ENCODE data around the gene ENTPD6. TPM values are rescaled to one million over a fixed set of nuclear protein-coding genes. Genes with fewer than 3 reads are reported as not detected.
A peak's percentile ranks its signal among the peaks of the same experiment; 100 is the strongest.
"Not testable (repeated sequence)": the region's sequence is repeated elsewhere in the genome, so short reads cannot be mapped to it uniquely, and the experiment has no call there.

Gene ENTPD6
- polyA plus RNA-seq, 4 donors: 84.1 to 242 (median 140) TPM

- Histone ChIP-seq H3K9me3 (ENCODE audit: control insufficient read depth in 2 of 2, insufficient read depth in 1 of 2, low read depth in 1 of 2, low read length in 1 of 2) (no peaks in the 10 kb centered on the region), H3K36me3 (ENCODE audit: control insufficient read depth in 3 of 3, insufficient read depth in 2 of 3, low read depth in 1 of 3, low read length in 3 of 3) (peaks cover 0 to 30% (median 2%) of the 10 kb centered on the region in 3 donors), H3K4me1 (ENCODE audit: control insufficient read depth in 3 of 3, insufficient read depth in 2 of 3, low read depth in 1 of 3, low read length in 2 of 3) (peaks cover 0 to 16% (median 0%) of the 10 kb centered on the region in 3 donors), H3K4me3 (ENCODE audit: low read depth in 1 of 3, low read length in 3 of 3) (no peak overlapping the region), H3K27ac (ENCODE audit: low read depth in 1 of 3, low read length in 2 of 3) (peak overlapping the region in 1 of 3 donors; percentile 69), H3K27me3 (ENCODE audit: control insufficient read depth in 3 of 3, insufficient read depth in 3 of 3, low read length in 3 of 3) (no peaks in the 10 kb centered on the region)
- 39 to 74% (median 61%) methylated on average over 9 of the region's 9 CpGs for WGBS, 3 donors
- DNase-seq (peak; percentile 77 to 89), FAIRE-seq (no peak)
These were observed 64.3 kb downstream of the ENTPD6 start for GRCh38 chr20:25259788-25260254.

- not testable (repeated sequence) for FAIRE-seq; DNase-seq; H3K27ac ChIP-seq (ENCODE audit: low read depth in 1 of 3, low read length in 2 of 3); H3K9me3 ChIP-seq (ENCODE audit: control insufficient read depth in 2 of 2, insufficient read depth in 1 of 2, low read depth in 1 of 2, low read length in 1 of 2); H3K4me3 ChIP-seq (ENCODE audit: low read depth in 1 of 3, low read length in 3 of 3); H3K27me3 ChIP-seq (ENCODE audit: control insufficient read depth in 3 of 3, insufficient read depth in 3 of 3, low read length in 3 of 3)
- Histone ChIP-seq H3K4me1 (ENCODE audit: control insufficient read depth in 3 of 3, insufficient read depth in 2 of 3, low read depth in 1 of 3, low read length in 2 of 3) (peaks cover 0 to 16% (median 0%) of the 10 kb centered on the region in 3 donors), H3K36me3 (ENCODE audit: control insufficient read depth in 3 of 3, insufficient read depth in 2 of 3, low read depth in 1 of 3, low read length in 3 of 3) (peaks cover 0 to 23% (median 2%) of the 10 kb centered on the region in 3 donors)
- 72 to 88% (median 79%) methylated on average over 16 of the region's 16 CpGs for WGBS, 3 donors
These were observed 65.4 kb downstream of the ENTPD6 start for GRCh38 chr20:25260770-25261437.

GRCh38 chr20:25269057-25269832, 73.7 kb downstream of the ENTPD6 start:
- Histone ChIP-seq H3K9me3 (ENCODE audit: control insufficient read depth in 2 of 2, insufficient read depth in 1 of 2, low read depth in 1 of 2, low read length in 1 of 2) (no peaks in the 10 kb centered on the region), H3K36me3 (ENCODE audit: control insufficient read depth in 3 of 3, insufficient read depth in 2 of 3, low read depth in 1 of 3, low read length in 3 of 3) (peaks cover 10 to 47% (median 16%) of the 10 kb centered on the region in 3 donors), H3K4me3 (ENCODE audit: low read depth in 1 of 3, low read length in 3 of 3) (no peak overlapping the region), H3K27ac (ENCODE audit: low read depth in 1 of 3, low read length in 2 of 3) (no peak overlapping the region), H3K27me3 (ENCODE audit: control insufficient read depth in 3 of 3, insufficient read depth in 3 of 3, low read length in 3 of 3) (no peaks in the 10 kb centered on the region), H3K4me1 (ENCODE audit: control insufficient read depth in 3 of 3, insufficient read depth in 2 of 3, low read depth in 1 of 3, low read length in 2 of 3) (no peaks in the 10 kb centered on the region)
- no peak for DNase-seq
- WGBS, 3 donors: 88 to 89% (median 89%) methylated on average over 11 of the region's 11 CpGs
- no peak for FAIRE-seq

- Histone ChIP-seq H3K4me3 (ENCODE audit: low read depth in 1 of 3, low read length in 3 of 3) (no peak overlapping the region), H3K27me3 (ENCODE audit: control insufficient read depth in 3 of 3, insufficient read depth in 3 of 3, low read length in 3 of 3) (no peaks in the 10 kb centered on the region), H3K4me1 (ENCODE audit: control insufficient read depth in 3 of 3, insufficient read depth in 2 of 3, low read depth in 1 of 3, low read length in 2 of 3) (no peaks in the 10 kb centered on the region), H3K9me3 (ENCODE audit: control insufficient read depth in 2 of 2, insufficient read depth in 1 of 2, low read depth in 1 of 2, low read length in 1 of 2) (no peaks in the 10 kb centered on the region), H3K36me3 (ENCODE audit: control insufficient read depth in 3 of 3, insufficient read depth in 2 of 3, low read depth in 1 of 3, low read length in 3 of 3) (peaks cover 14 to 53% (median 19%) of the 10 kb centered on the region in 3 donors), H3K27ac (ENCODE audit: low read depth in 1 of 3, low read length in 2 of 3) (no peak overlapping the region)
- 96 to 99% (median 98%) methylated on average over 6 of the region's 6 CpGs for WGBS, 3 donors
- DNase-seq (no peak), FAIRE-seq (no peak)
These were observed 74.3 kb downstream of the ENTPD6 start for GRCh38 chr20:25269833-25270170.

GRCh38 chr20:25270829-25271251, 75.3 kb downstream of the ENTPD6 start:
- Histone ChIP-seq H3K9me3 (ENCODE audit: control insufficient read depth in 2 of 2, insufficient read depth in 1 of 2, low read depth in 1 of 2, low read length in 1 of 2) (no peaks in the 10 kb centered on the region), H3K36me3 (ENCODE audit: control insufficient read depth in 3 of 3, insufficient read depth in 2 of 3, low read depth in 1 of 3, low read length in 3 of 3) (peaks cover 15 to 63% (median 20%) of the 10 kb centered on the region in 3 donors), H3K4me3 (ENCODE audit: low read depth in 1 of 3, low read length in 3 of 3) (no peak overlapping the region), H3K27ac (ENCODE audit: low read depth in 1 of 3, low read length in 2 of 3) (no peak overlapping the region), H3K4me1 (ENCODE audit: control insufficient read depth in 3 of 3, insufficient read depth in 2 of 3, low read depth in 1 of 3, low read length in 2 of 3) (no peaks in the 10 kb centered on the region), H3K27me3 (ENCODE audit: control insufficient read depth in 3 of 3, insufficient read depth in 3 of 3, low read length in 3 of 3) (no peaks in the 10 kb centered on the region)
- DNase-seq (no peak), FAIRE-seq (no peak)
- 49 to 77% (median 59%) methylated on average over 12 of the region's 12 CpGs for WGBS, 3 donors

- peaks cover 15 to 71% (median 20%) of the 10 kb centered on the region in 3 donors for H3K36me3 ChIP-seq (ENCODE audit: control insufficient read depth in 3 of 3, insufficient read depth in 2 of 3, low read depth in 1 of 3, low read length in 3 of 3)
- no peak overlapping the region for H3K27ac ChIP-seq (ENCODE audit: low read depth in 1 of 3, low read length in 2 of 3)
- H3K27me3 ChIP-seq (ENCODE audit: control insufficient read depth in 3 of 3, insufficient read depth in 3 of 3, low read length in 3 of 3): no peaks in the 10 kb centered on the region
- DNase-seq (no peak), FAIRE-seq (no peak)
- H3K9me3 ChIP-seq (ENCODE audit: control insufficient read depth in 2 of 2, insufficient read depth in 1 of 2, low read depth in 1 of 2, low read length in 1 of 2): no peaks in the 10 kb centered on the region
- no peak overlapping the region for H3K4me3 ChIP-seq (ENCODE audit: low read depth in 1 of 3, low read length in 3 of 3)
- no peaks in the 10 kb centered on the region for H3K4me1 ChIP-seq (ENCODE audit: control insufficient read depth in 3 of 3, insufficient read depth in 2 of 3, low read depth in 1 of 3, low read length in 2 of 3)
- WGBS, 3 donors: 93 to 95% (median 95%) methylated on average over 13 of the region's 13 CpGs
These were observed 76.1 kb downstream of the ENTPD6 start for GRCh38 chr20:25271486-25272222.

GRCh38 chr20:25272223-25273000, 76.9 kb downstream of the ENTPD6 start:
- no peak overlapping the region for H3K4me3 ChIP-seq (ENCODE audit: low read depth in 1 of 3, low read length in 3 of 3)
- H3K27me3 ChIP-seq (ENCODE audit: control insufficient read depth in 3 of 3, insufficient read depth in 3 of 3, low read length in 3 of 3): no peaks in the 10 kb centered on the region
- H3K27ac ChIP-seq (ENCODE audit: low read depth in 1 of 3, low read length in 2 of 3): no peak overlapping the region
- H3K36me3 ChIP-seq (ENCODE audit: control insufficient read depth in 3 of 3, insufficient read depth in 2 of 3, low read depth in 1 of 3, low read length in 3 of 3): peaks cover 18 to 78% (median 27%) of the 10 kb centered on the region in 3 donors
- WGBS, 3 donors: 88 to 92% (median 91%) methylated on average over 19 of the region's 19 CpGs
- no peaks in the 10 kb centered on the region for H3K9me3 ChIP-seq (ENCODE audit: control insufficient read depth in 2 of 2, insufficient read depth in 1 of 2, low read depth in 1 of 2, low read length in 1 of 2)
- FAIRE-seq: no peak
- DNase-seq: no peak
- H3K4me1 ChIP-seq (ENCODE audit: control insufficient read depth in 3 of 3, insufficient read depth in 2 of 3, low read depth in 1 of 3, low read length in 2 of 3): no peaks in the 10 kb centered on the region
